HG02981 (cell line): ENCODE measurements around the gene SNTA1.
"Not testable (repeated sequence)": the region's sequence is repeated elsewhere in the genome, so short reads cannot be mapped to it uniquely, and the experiment has no call there.

Experiments
- ATAC-seq: cut with Tn5 transposase; IDR thresholded peaks from one replicate; pipeline ENCODE4 v1.9.1; 2021; ENCODE audit warnings: mild to moderate bottlenecking, moderate library complexity; ENCODE audit not compliant: unreplicated experiment

Gene SNTA1

GRCh38 chr20:33400812-33401183, 42.8 kb downstream of the SNTA1 start:
- ATAC-seq = peak; percentile 10

DNA sequence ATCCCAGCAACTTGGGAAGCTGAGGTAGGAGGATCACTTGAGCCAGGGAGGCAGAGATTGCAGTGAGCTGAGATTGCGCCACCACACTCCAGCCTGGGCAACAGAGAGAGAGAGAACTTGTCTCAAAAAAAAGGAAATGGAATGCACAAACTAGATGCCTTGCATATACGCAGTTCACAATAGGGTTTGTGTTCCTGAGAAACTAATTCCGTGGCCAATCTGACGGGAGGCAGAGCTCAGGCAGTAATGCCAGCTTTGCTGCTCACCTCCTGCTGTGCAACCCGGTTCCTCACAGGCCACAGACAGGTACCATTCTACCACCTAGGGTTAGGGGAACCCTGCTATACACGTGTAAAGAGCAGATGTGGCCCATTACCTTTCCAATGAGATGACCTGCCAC, 43.6 kb downstream of the SNTA1 start:
- no peak for ATAC-seq

DNA sequence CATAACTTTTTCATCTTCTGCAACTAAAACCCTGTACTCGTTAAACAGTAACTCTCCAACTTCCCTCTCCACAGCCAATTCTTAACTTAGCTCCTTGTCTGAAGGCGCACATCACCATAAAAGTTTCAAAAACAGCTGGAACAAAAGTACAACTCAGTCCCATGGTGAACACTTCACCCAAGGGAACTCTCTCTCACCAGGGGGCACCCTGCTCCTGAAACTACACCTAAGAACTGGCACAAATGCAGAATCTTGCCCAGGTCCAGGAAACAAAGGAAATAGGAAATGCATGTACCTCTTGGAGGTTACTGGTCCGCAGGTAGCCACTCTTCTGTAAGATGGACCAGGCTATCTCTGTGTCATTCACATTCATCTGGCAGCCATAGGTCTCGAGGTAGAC, 48.8 kb downstream of the SNTA1 start:
- no peak for ATAC-seq

GRCh38 chr20:33393609-33394008, 50.0 kb downstream of the SNTA1 start:
- no peak for ATAC-seq

- ATAC-seq = no peak
These were observed 51.7 kb downstream of the SNTA1 start for GRCh38 chr20:33391722-33392415.

DNA sequence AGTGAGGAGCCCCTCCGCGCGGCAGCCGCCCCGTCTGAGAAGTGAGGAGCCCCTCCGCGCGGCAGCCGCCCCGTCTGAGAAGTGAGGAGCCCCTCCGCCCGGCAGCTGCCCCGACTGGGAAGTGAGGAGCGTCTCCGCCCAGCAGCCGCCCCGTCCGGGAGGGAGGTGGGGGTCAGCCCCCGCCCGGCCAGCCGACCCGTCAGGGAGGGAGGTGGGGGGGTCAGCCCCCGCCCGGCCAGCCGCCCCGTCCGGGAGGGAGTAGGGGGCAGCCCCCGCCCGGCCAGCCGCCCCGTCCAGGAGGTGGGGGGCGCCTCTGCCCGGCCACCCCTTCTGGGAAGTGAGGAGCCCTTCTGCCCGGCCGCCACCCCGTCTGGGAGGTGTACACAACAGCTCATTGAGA, 54.2 kb downstream of the SNTA1 start:
- ATAC-seq = not testable (repeated sequence)

- ATAC-seq = no peak
These were observed 55.3 kb downstream of the SNTA1 start for GRCh38 chr20:33388268-33388667.

DNA sequence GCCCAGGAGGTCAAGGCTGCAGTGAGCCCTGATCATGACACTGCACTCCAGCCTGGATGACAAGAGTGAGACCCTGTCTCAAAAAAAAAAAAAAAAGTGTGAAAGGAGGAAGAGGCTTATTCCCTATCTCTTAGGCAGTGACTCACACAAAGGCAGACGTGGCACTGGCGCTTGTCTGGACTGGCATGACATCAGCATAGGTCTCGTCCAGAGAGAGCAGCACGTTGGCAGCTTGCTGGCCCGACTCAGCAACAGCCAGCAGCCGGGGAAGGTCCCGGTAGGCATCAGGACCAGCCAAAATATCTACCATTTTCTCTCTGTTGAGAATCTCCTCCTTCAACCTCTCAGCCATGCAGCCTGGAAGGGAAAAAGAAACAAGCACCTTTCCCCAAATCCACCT, 56.4 kb downstream of the SNTA1 start:
- ATAC-seq = no peak

GRCh38 chr20:33386673-33387072, 56.9 kb downstream of the SNTA1 start:
- ATAC-seq = no peak

- ATAC-seq = no peak
These were observed 66.2 kb downstream of the SNTA1 start for GRCh38 chr20:33377366-33377765.

- ATAC-seq = no peak
These were observed 69.6 kb downstream of the SNTA1 start for GRCh38 chr20:33373735-33374605.

DNA sequence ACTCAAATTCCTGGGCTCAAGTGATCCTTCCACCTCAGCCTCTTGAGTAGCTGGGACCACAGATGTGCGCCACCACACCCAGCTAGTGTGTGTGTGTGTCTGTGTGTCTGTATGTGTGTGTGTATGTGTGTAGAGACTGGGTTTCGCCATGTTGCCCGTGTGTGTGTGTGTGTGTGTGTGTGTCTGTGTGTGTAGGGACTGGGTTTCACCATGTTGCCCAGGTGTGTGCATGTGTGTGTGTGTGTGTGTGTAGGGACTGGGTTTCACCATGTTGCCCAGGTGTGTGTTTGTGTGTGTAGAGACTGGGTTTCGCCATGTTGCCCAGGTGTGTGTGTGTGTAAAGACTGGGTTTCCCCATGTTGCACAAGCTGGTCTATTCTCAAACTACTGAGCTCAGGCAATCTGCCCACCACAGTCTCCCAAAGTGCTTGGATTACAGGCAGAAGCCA, 70.5 kb downstream of the SNTA1 start:
- ATAC-seq = no peak

DNA sequence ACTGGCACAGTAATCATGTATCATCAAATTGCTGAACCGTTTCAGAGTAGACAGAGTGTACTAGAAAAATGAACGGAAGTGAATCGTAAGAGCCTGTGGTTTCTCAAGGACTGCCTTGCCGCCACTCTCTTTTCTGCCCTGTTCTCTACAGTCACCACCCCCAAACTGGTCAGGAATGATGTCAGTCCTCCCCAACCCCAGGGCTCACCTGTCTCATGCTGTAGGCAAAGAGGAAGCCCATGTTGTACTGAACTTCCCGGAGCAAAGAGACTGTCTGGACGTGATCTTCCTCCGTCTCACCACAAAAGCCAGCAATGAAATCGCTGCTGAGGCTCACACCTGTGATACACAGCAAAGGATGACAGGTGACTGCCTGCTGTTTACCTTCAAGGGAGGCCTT, 73.3 kb downstream of the SNTA1 start:
- ATAC-seq = no peak

DNA sequence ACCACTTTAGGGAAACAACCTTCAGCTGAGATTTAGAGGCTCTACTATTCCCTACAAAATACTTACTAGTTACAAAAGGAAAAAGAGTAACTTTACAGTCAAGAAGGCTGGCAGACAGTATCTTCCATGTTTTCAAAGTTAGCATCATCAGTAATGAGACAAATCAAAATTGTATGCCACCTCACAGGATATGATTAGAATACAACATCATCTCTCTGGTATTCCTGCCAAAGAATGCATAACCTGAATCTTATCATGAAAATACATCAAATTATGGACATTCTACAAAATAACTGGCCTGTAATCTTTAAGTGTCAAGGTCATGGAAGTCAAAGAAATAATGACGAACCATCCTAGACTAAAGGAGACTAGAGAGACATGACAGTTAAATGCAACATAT, 80.7 kb downstream of the SNTA1 start:
- ATAC-seq = no peak

- no peak for ATAC-seq
These were observed 83.9 kb downstream of the SNTA1 start for GRCh38 chr20:33359399-33360261.
